IPS-18a (cell line): ENCODE data around the gene S100A9.
"Not testable (repeated sequence)": the region's sequence is repeated elsewhere in the genome, so short reads cannot be mapped to it uniquely, and the experiment has no call there.

Experiments
- H3K27ac ChIP-seq: one replicate; pipeline ENCODE4 v1.5.1; 2013; ENCODE audit warnings: low read length
- H3K27me3 ChIP-seq: one replicate; pipeline ENCODE4 v1.6.1; 2013; ENCODE audit warnings: mild to moderate bottlenecking, low read length; ENCODE audit not compliant: control insufficient read depth, insufficient read depth
- H3K36me3 ChIP-seq: one replicate; pipeline ENCODE4 v1.6.1; 2013; ENCODE audit warnings: low read depth, low read length; ENCODE audit not compliant: control insufficient read depth
- H3K4me1 ChIP-seq: one replicate; pipeline ENCODE4 v1.6.1; 2013; ENCODE audit warnings: low read depth, low read length; ENCODE audit not compliant: control insufficient read depth
- H3K4me3 ChIP-seq: one replicate; pipeline ENCODE4 v1.5.1; 2013; ENCODE audit warnings: low read length
- H3K9ac ChIP-seq: one replicate; pipeline ENCODE4 v1.6.1; 2013; ENCODE audit warnings: mild to moderate bottlenecking, low read length, moderate library complexity
- H3K9me3 ChIP-seq: one replicate; pipeline ENCODE4 v1.6.1; 2013; ENCODE audit warnings: low read depth, low read length; ENCODE audit not compliant: control insufficient read depth

Gene S100A9

DNA sequence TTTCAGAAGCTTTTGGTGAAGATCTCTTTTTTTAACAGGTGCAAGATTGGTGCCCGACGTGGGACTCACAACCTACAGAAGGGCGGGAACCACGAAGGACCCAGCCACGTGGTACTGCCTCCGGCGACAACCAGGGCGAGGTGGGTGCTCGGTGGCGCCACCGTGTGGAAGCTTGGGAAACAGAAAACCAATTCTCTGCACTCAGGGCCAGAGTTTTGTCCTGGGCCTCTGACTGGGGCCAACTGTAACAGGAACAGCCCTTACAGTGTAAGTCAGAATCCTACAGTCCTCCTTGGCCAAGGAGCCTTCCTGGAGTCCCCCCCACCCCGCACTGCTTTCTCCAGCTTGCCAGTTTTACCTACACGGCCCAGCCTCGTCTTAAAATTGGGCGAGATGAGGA lies 47.1 kb downstream of the S100A9 start:
- no peak overlapping the region for H3K4me3 ChIP-seq
- H3K27ac ChIP-seq = no peak overlapping the region
- H3K27me3 ChIP-seq = peaks cover 13% of the 10 kb centered on the region
- no peak overlapping the region for H3K9ac ChIP-seq
- H3K36me3 ChIP-seq = no peaks in the 10 kb centered on the region
- no peaks in the 10 kb centered on the region for H3K9me3 ChIP-seq
- peaks cover 3% of the 10 kb centered on the region for H3K4me1 ChIP-seq

GRCh38 chr1:153405825-153406599 lies 48.4 kb downstream of the S100A9 start:
- peaks cover 13% of the 10 kb centered on the region for H3K27me3 ChIP-seq
- not testable (repeated sequence) for H3K36me3 ChIP-seq, H3K4me3 ChIP-seq, H3K9ac ChIP-seq, H3K9me3 ChIP-seq, H3K27ac ChIP-seq, H3K4me1 ChIP-seq

- H3K27me3 ChIP-seq = peaks cover 13% of the 10 kb centered on the region
- H3K9me3 ChIP-seq, H3K27ac ChIP-seq, H3K4me3 ChIP-seq, H3K9ac ChIP-seq, H3K36me3 ChIP-seq, H3K4me1 ChIP-seq: not testable (repeated sequence)
These were observed 49.6 kb downstream of the S100A9 start for GRCh38 chr1:153407274-153407673.
